Keratinocyte (primary cell): ENCODE measurements around the gene TNFRSF4. TPM values are rescaled to one million over a fixed set of nuclear protein-coding genes. Genes with fewer than 3 reads are reported as not detected.
"Not testable (repeated sequence)": the region's sequence is repeated elsewhere in the genome, so short reads cannot be mapped to it uniquely, and the experiment has no call there.

Experiments used
- DNase-seq: peaks from one replicate; pipeline ENCODE4 v3.0.0-alpha.2; 2011; ENCODE audit warnings: low read depth, missing footprints, low spot score
- FAIRE-seq: peaks from 2 replicates; lab custom pipeline; 2011; peaks lifted over from hg19 to GRCh38; lab: Jason Lieb, UNC
- H2AFZ ChIP-seq: 2 replicates; pipeline ENCODE4 v1.6.0; 2012; ENCODE audit warnings: low read length, control low read depth, inconsistent platforms; ENCODE audit not compliant: control insufficient read depth
- H3K27ac ChIP-seq: 2 replicates; pipeline ENCODE4 v1.5.1; 2011; ENCODE audit warnings: low read length; ENCODE audit not compliant: control insufficient read depth, insufficient read depth
- H3K27me3 ChIP-seq: 3 replicates; pipeline ENCODE4 v1.6.0; 2011; ENCODE audit warnings: low read length; ENCODE audit not compliant: control insufficient read depth, insufficient read depth; ENCODE audit errors: extremely low read depth
- H3K36me3 ChIP-seq, 2 experiments: 2 replicates in 1 of 2; 3 replicates in 1 of 2; pipeline ENCODE4 v1.5.1; 2011; ENCODE audit warnings: low read length in 2 of 2, mild to moderate bottlenecking in 1 of 2; ENCODE audit not compliant: control insufficient read depth in 2 of 2, insufficient read depth in 2 of 2; ENCODE audit errors: extremely low read depth in 1 of 2
- H3K4me1 ChIP-seq: 3 replicates; pipeline ENCODE4 v1.5.1; 2011; ENCODE audit warnings: low read length; ENCODE audit not compliant: control insufficient read depth, insufficient read depth; ENCODE audit errors: extremely low read depth
- H3K4me2 ChIP-seq: 3 replicates; pipeline ENCODE4 v1.6.0; 2011; ENCODE audit warnings: low read depth, low read length; ENCODE audit not compliant: control insufficient read depth, insufficient read depth; ENCODE audit errors: extremely low read depth
- H3K4me3 ChIP-seq, 3 experiments: fragments of 200-600 bp in 1 of 3; sonication (generic) in 1 of 3; 2 replicates in 2 of 3; 3 replicates in 1 of 3; pipeline ENCODE4 v1.5.1; 2011 to 2016; ENCODE audit warnings: low read length in 3 of 3, mild to moderate bottlenecking in 3 of 3, control low read depth in 2 of 3, inconsistent platforms in 1 of 3, low read depth in 1 of 3, mixed read lengths in 1 of 3, mixed run types in 1 of 3, moderate library complexity in 1 of 3; ENCODE audit not compliant: control insufficient read depth in 2 of 3, insufficient read depth in 2 of 3; ENCODE audit errors: extremely low read depth in 1 of 3
- H3K79me2 ChIP-seq: 2 replicates; pipeline ENCODE4 v1.6.0; 2012; ENCODE audit warnings: low read length; ENCODE audit not compliant: control insufficient read depth, insufficient read depth
- H3K9ac ChIP-seq: 3 replicates; pipeline ENCODE4 v1.6.0; 2011; ENCODE audit warnings: low read length; ENCODE audit not compliant: control insufficient read depth, insufficient read depth; ENCODE audit errors: extremely low read depth
- H3K9me1 ChIP-seq: 3 replicates; pipeline ENCODE4 v1.6.0; 2011; ENCODE audit warnings: low read length; ENCODE audit not compliant: control insufficient read depth, insufficient read depth; ENCODE audit errors: extremely low read depth
- H3K9me3 ChIP-seq: 2 replicates; pipeline ENCODE4 v1.5.1; 2012; ENCODE audit warnings: low read depth, low read length; ENCODE audit not compliant: control insufficient read depth
- H4K20me1 ChIP-seq: 3 replicates; pipeline ENCODE4 v1.6.0; 2011; ENCODE audit warnings: low read length; ENCODE audit not compliant: control insufficient read depth, insufficient read depth; ENCODE audit errors: extremely low read depth
- EZH2 ChIP-seq: IDR thresholded peaks from one replicate; pipeline ENCODE4 v1.6.1; 2012; ENCODE audit warnings: inconsistent platforms, mild to moderate bottlenecking, low read length, moderate library complexity
- dilution Hi-C: fragments of 300-500 bp; cut with MboI; formaldehyde crosslinking; loops from one replicate; pipeline ENCODE4 v1.7.0; 2020; ENCODE audit warnings: low sequenced_read_pairs; ENCODE audit not compliant: extremely low pct_ligation_motif_present
- polyA plus RNA-seq, 5 experiments: library from polyadenylated mRNA; depleted of rRNA in 3 of 5; stranded (reverse) in 3 of 5; stranded (forward) in 1 of 5; unstranded in 1 of 5; fragments of >200 nt; gene quantifications; 1 replicate in 1 of 5; 2 replicates in 3 of 5; 3 replicates in 1 of 5; pipeline versions ENCODE4 v1.2.1 to v1.2.3, GENCODE V29; 2011 to 2012; ENCODE audit warnings: missing spikeins in 2 of 5, low read depth in 1 of 5, low replicate concordance in 1 of 5
- TF ChIP-seq, protein P1 (sequence below), 3 experiments: IDR thresholded peaks in 1 of 3; conservative IDR thresholded peaks in 1 of 3; optimal IDR thresholded peaks in 1 of 3; 2 replicates in 2 of 3; 3 replicates in 1 of 3; pipeline versions ENCODE3 to v1.5.1; 2011; ENCODE audit warnings: low read length in 3 of 3, mild to moderate bottlenecking in 3 of 3, moderate library complexity in 2 of 3, control low read depth in 1 of 3, inconsistent platforms in 1 of 3; ENCODE audit not compliant: insufficient read depth in 2 of 3; ENCODE audit errors: extremely low read depth in 1 of 3

TNFRSF4 gene
- polyA plus RNA-seq, 1 donor (not counting 4 experiments of a cell fraction or from before 2014, with no cell fraction given): not detected

- Histone ChIP-seq H3K79me2 (peaks cover 3% of the 10 kb centered on the region), H3K27me3 (no peaks in the 10 kb centered on the region), H3K4me2 (no peak overlapping the region), H3K9me1 (no peaks in the 10 kb centered on the region), H3K4me1 (peaks cover 10% of the 10 kb centered on the region), H2AFZ (no peak overlapping the region), H4K20me1 (peaks cover under 1% of the 10 kb centered on the region), H3K4me3 (no peak overlapping the region), H3K9me3 (no peaks in the 10 kb centered on the region), H3K27ac (no peak overlapping the region), H3K9ac (no peak overlapping the region), H3K36me3 (peaks cover 15 to 22% of the 10 kb centered on the region in 2 experiments)
- dilution Hi-C loops: no loop called here
- no peak for FAIRE-seq
- DNase-seq: no peak
- TF ChIP-seq, protein P1, sequence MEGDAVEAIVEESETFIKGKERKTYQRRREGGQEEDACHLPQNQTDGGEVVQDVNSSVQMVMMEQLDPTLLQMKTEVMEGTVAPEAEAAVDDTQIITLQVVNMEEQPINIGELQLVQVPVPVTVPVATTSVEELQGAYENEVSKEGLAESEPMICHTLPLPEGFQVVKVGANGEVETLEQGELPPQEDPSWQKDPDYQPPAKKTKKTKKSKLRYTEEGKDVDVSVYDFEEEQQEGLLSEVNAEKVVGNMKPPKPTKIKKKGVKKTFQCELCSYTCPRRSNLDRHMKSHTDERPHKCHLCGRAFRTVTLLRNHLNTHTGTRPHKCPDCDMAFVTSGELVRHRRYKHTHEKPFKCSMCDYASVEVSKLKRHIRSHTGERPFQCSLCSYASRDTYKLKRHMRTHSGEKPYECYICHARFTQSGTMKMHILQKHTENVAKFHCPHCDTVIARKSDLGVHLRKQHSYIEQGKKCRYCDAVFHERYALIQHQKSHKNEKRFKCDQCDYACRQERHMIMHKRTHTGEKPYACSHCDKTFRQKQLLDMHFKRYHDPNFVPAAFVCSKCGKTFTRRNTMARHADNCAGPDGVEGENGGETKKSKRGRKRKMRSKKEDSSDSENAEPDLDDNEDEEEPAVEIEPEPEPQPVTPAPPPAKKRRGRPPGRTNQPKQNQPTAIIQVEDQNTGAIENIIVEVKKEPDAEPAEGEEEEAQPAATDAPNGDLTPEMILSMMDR (optimal IDR thresholded peaks at IDR 0.05 in 1 of 3, IDR thresholded peaks at IDR 0.05 in 1 of 3, conservative IDR thresholded peaks at IDR 0.05 in 1 of 3; ENCODE audit: extremely low read depth in 1 of 3, insufficient read depth in 2 of 3, low read length in 3 of 3): no peak
- TF ChIP-seq EZH2: no peak
Observed at GRCh38 chr1:1253314-1253713, 39.4 kb upstream of the TNFRSF4 start.

DNA sequence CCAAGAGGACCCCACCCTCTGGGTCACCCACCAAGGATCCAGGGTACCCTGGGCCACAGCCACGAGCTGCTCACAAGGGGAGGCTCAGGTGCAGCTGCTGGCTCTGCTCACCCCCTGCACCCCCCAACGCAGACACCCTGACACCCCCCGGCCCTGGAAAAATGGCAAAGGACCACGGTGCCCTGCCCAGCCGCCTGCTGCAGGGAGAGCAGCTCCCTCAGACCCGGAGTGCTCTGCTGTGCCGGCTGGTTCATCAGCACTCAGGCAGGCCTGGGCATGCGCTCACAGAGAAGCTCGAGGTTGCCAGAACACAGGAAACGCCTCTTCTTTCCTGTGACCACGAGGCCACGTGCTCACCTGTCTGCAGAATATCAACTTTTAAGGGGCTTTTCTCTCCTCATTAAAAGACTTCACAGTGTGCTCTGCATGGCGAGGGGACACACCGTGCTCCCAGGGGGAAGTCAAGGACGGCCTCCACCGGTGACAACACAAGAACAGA lies 36.9 kb upstream of the TNFRSF4 start:
- TF ChIP-seq, protein P1 (optimal IDR thresholded peaks at IDR 0.05 in 1 of 3, IDR thresholded peaks at IDR 0.05 in 1 of 3, conservative IDR thresholded peaks at IDR 0.05 in 1 of 3; ENCODE audit: extremely low read depth in 1 of 3, insufficient read depth in 2 of 3, low read length in 3 of 3): no peak
- TF ChIP-seq EZH2: no peak
- H3K9me3 ChIP-seq: no peaks in the 10 kb centered on the region
- peaks cover 8 to 18% of the 10 kb centered on the region in 2 experiments for H3K36me3 ChIP-seq
- H3K9ac ChIP-seq: no peak overlapping the region
- no peaks in the 10 kb centered on the region for H3K9me1 ChIP-seq
- peaks cover 11% of the 10 kb centered on the region for H3K27me3 ChIP-seq
- peaks cover 8% of the 10 kb centered on the region for H3K4me1 ChIP-seq
- H3K4me2 ChIP-seq: peak overlapping the region; percentile 50
- H3K4me3 ChIP-seq: peak overlapping the region in 1 of 3 experiments; percentile 39
- H3K79me2 ChIP-seq: no peaks in the 10 kb centered on the region
- peak; percentile 96 for FAIRE-seq
- H3K27ac ChIP-seq: peak overlapping the region; percentile 2
- H4K20me1 ChIP-seq: no peaks in the 10 kb centered on the region
- DNase-seq: no peak
- dilution Hi-C loops: no loop called here
- H2AFZ ChIP-seq: no peak overlapping the region

GRCh38 chr1:1248009-1248913 lies 34.3 kb upstream of the TNFRSF4 start:
- H3K9ac ChIP-seq, H3K4me1 ChIP-seq, H3K4me3 ChIP-seq, H3K36me3 ChIP-seq, DNase-seq, FAIRE-seq, H3K4me2 ChIP-seq, dilution Hi-C loops, H3K9me3 ChIP-seq, H3K79me2 ChIP-seq, H4K20me1 ChIP-seq, H3K27ac ChIP-seq, H2AFZ ChIP-seq, H3K9me1 ChIP-seq: not testable (repeated sequence)
- peaks cover 14% of the 10 kb centered on the region for H3K27me3 ChIP-seq
